Endodermal cell (in vitro differentiated cells): Measurements from ENCODE around the gene PARD3B. TPM values are rescaled to one million over a fixed set of nuclear protein-coding genes. Genes with fewer than 3 reads are reported as not detected.

ENCODE experiments used
- DNase-seq: peaks from one replicate; pipeline ENCODE4 v3.0.0-alpha.2; 2017
- H3K27ac ChIP-seq: 2 replicates; pipeline ENCODE4 v1.5.1; 2013; ENCODE audit warnings: mild to moderate bottlenecking, low read depth, low read length, moderate library complexity
- H3K27me3 ChIP-seq: 2 replicates; pipeline ENCODE4 v1.6.1; 2013; ENCODE audit warnings: mild to moderate bottlenecking, low read length, moderate library complexity; ENCODE audit not compliant: insufficient read depth, control insufficient read depth, poor library complexity, severe bottlenecking
- H3K36me3 ChIP-seq: 2 replicates; pipeline ENCODE4 v1.7.0; 2013; ENCODE audit warnings: mild to moderate bottlenecking, low read length, moderate library complexity; ENCODE audit not compliant: control insufficient read depth, insufficient read depth
- H3K4me1 ChIP-seq: one replicate; pipeline ENCODE4 v1.7.0; 2013; ENCODE audit warnings: low read length; ENCODE audit not compliant: control insufficient read depth, insufficient read depth
- H3K4me3 ChIP-seq: 2 replicates; pipeline ENCODE4 v1.5.1; 2013; ENCODE audit warnings: mild to moderate bottlenecking, low read length, moderate library complexity
- H3K9ac ChIP-seq: 2 replicates; pipeline ENCODE4 v1.6.1; 2013; ENCODE audit warnings: mild to moderate bottlenecking, low read length, moderate library complexity; ENCODE audit not compliant: poor library complexity, severe bottlenecking; ENCODE audit errors: extremely low read depth
- H3K9me3 ChIP-seq: 2 replicates; pipeline ENCODE4 v1.6.1; 2013; ENCODE audit warnings: mild to moderate bottlenecking, low read length, moderate library complexity; ENCODE audit not compliant: control insufficient read depth
- H3K27ac Mint-ChIP-seq: 2 replicates; pipeline ENCODE4 v1.8.0; 2020; ENCODE audit warnings: mixed read lengths
- H3K27me3 Mint-ChIP-seq: 2 replicates; pipeline ENCODE4 v1.8.0; 2021; ENCODE audit warnings: mild to moderate bottlenecking, mixed read lengths; ENCODE audit not compliant: insufficient read depth
- H3K36me3 Mint-ChIP-seq: 2 replicates; pipeline ENCODE4 v1.8.0; 2020; ENCODE audit warnings: low read depth, mixed read lengths
- H3K4me1 Mint-ChIP-seq: 2 replicates; pipeline ENCODE4 v1.8.0; 2020; ENCODE audit warnings: mixed read lengths
- H3K4me3 Mint-ChIP-seq: 2 replicates; pipeline ENCODE4 v1.8.0; 2020; ENCODE audit warnings: mild to moderate bottlenecking, moderate library complexity, mixed read lengths
- H3K9me3 Mint-ChIP-seq: 2 replicates; pipeline ENCODE4 v1.8.0; 2020; ENCODE audit warnings: mild to moderate bottlenecking, mixed read lengths
- WGBS, 2 experiments: methylation state at CpG; one replicate each; pipeline versions ENCODE4 v1.1.5 to v1.1.7; 2013; ENCODE audit warnings: missing lambda C conversion rate in 2 of 2, mixed read lengths in 1 of 2; ENCODE audit not compliant: insufficient coverage in 1 of 2, insufficient read length in 1 of 2; 5-methylcytosine and 5-hydroxymethylcytosine counted together
- total RNA-seq, 2 donors: library from RNA; stranded (reverse); fragmentation: NEBNext Ultra II Directional in 1 of 2; extraction: Animal tissue kit (Norgen Biotek cat#: 25700) in 1 of 2; gene quantifications; 2 replicates in 1 of 2; 3 replicates in 1 of 2; pipeline ENCODE4 v1.2.1, GENCODE V29; 2021
- TF ChIP-seq, protein P1 (sequence below): fragments of 200-600 bp; sonication (generic); conservative IDR thresholded peaks from 2 replicates; pipeline ENCODE4 v1.5.0; 2021; ENCODE audit warnings: antibody characterized with exemption, mild to moderate bottlenecking

The PARD3B gene
- total RNA-seq, 2 donors from 2014 or later = 2.5 to 5.6 TPM

DNA sequence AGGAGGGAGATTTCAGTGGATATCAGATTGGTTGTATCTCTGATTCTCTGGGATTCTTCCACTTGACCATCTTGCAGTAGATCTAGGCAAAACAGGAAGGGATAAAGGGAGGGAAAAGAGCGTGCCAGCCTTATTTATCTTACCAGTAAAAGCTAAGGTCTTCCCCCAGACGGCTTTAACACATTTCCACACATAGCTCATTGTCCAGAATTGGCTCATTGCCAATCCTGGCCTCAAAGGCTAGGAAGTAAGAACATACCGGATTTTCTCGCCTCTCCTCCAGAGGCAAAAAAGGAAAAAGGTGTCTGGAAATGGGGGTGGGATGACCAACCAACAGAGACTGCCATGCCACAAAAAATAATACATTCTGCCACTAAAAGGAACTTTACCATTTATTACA, 725.4 kb downstream of the PARD3B start:
- peaks cover 26% of the 10 kb centered on the region for H3K4me1 Mint-ChIP-seq
- no peak overlapping the region for H3K4me3 Mint-ChIP-seq

DNA sequence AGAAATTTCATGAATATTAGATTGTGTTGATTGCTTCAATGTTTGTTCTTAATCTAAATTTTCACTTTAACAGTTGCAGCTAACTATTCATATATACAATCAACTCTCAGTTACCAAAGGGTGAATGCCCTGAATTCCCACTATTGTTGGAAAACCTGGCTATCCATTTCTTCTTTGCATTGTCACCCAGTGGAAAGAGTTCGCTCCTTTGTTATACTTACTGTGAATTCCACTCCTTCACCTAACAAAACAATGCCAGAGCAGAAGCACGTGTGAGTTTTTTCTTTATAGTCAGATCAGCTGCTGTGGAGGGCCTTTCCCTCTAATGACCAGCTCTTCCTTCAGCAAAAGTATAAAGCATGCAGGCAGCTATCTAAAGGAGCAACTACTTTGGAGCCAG, 727.9 kb downstream of the PARD3B start:
- Mint-ChIP-seq H3K4me3 (no peak overlapping the region), H3K4me1 (peaks cover 27% of the 10 kb centered on the region), H3K36me3 (no peaks in the 10 kb centered on the region), H3K9me3 (no peaks in the 10 kb centered on the region), H3K27ac (peak overlapping the region; percentile 26), H3K27me3 (no peaks in the 10 kb centered on the region)
- no peak for DNase-seq
- H3K27me3 ChIP-seq = no peaks in the 10 kb centered on the region
- H3K9ac ChIP-seq = no peak overlapping the region
- TF ChIP-seq, protein P1, sequence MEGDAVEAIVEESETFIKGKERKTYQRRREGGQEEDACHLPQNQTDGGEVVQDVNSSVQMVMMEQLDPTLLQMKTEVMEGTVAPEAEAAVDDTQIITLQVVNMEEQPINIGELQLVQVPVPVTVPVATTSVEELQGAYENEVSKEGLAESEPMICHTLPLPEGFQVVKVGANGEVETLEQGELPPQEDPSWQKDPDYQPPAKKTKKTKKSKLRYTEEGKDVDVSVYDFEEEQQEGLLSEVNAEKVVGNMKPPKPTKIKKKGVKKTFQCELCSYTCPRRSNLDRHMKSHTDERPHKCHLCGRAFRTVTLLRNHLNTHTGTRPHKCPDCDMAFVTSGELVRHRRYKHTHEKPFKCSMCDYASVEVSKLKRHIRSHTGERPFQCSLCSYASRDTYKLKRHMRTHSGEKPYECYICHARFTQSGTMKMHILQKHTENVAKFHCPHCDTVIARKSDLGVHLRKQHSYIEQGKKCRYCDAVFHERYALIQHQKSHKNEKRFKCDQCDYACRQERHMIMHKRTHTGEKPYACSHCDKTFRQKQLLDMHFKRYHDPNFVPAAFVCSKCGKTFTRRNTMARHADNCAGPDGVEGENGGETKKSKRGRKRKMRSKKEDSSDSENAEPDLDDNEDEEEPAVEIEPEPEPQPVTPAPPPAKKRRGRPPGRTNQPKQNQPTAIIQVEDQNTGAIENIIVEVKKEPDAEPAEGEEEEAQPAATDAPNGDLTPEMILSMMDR = no peak
- no peak overlapping the region for H3K4me3 ChIP-seq
- H3K4me1 ChIP-seq = peaks cover 6% of the 10 kb centered on the region
- WGBS, 2 experiments = 41 to 51% methylated on average over 2 of the region's 2 CpGs
- no peak overlapping the region for H3K27ac ChIP-seq
- H3K9me3 ChIP-seq = no peaks in the 10 kb centered on the region
- H3K36me3 ChIP-seq = no peaks in the 10 kb centered on the region

More for the DNA sequence above, 725.4 kb downstream of the PARD3B start:
- Histone ChIP-seq H3K27me3 (no peaks in the 10 kb centered on the region), H3K9me3 (no peaks in the 10 kb centered on the region), H3K4me3 (no peak overlapping the region), H3K9ac (no peak overlapping the region), H3K36me3 (no peaks in the 10 kb centered on the region), H3K27ac (no peak overlapping the region), H3K4me1 (no peaks in the 10 kb centered on the region)
- 90% methylated on average over 4 of the region's 4 CpGs; no CpG with 5 or more reads in 1 of the 2 experiments for WGBS, 2 experiments
- no peaks in the 10 kb centered on the region for H3K9me3 Mint-ChIP-seq
- H3K27me3 Mint-ChIP-seq = no peaks in the 10 kb centered on the region
- H3K36me3 Mint-ChIP-seq = no peaks in the 10 kb centered on the region
- TF ChIP-seq, protein P1 = no peak
- DNase-seq = no peak
- no peak overlapping the region for H3K27ac Mint-ChIP-seq

DNA sequence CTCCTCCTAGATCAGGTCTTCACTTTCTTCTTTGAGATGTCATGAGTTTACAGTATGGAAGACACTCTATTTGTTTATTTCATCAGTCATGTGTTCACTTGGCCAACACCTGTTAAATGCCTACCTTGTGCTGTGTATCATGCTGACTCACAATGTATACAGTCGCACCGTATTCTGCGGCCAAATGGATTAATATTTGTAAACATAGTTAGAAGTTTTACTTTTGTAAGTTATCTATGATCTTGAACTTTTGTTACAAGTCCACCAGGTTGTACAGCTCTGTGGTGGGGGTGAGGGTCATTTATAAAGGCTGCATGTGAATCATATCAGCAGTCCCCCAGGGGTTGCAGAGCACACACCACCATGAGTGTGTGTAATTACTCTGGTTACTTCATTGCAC, 728.4 kb downstream of the PARD3B start:
- WGBS, 2 experiments = 94 to 100% methylated on average over 3 of the region's 3 CpGs
- TF ChIP-seq, protein P1 = no peak
- H3K9me3 Mint-ChIP-seq = no peaks in the 10 kb centered on the region
- no peak overlapping the region for H3K4me3 Mint-ChIP-seq
- H3K4me3 ChIP-seq = no peak overlapping the region
- H3K36me3 ChIP-seq = no peaks in the 10 kb centered on the region
- H3K36me3 Mint-ChIP-seq = no peaks in the 10 kb centered on the region
- no peak overlapping the region for H3K27ac ChIP-seq
- H3K27me3 ChIP-seq = no peaks in the 10 kb centered on the region
- H3K9ac ChIP-seq = no peak overlapping the region
- no peak overlapping the region for H3K27ac Mint-ChIP-seq
- DNase-seq = no peak
- H3K4me1 Mint-ChIP-seq = peaks cover 27% of the 10 kb centered on the region
- H3K9me3 ChIP-seq = no peaks in the 10 kb centered on the region
- H3K4me1 ChIP-seq = peaks cover 6% of the 10 kb centered on the region
- H3K27me3 Mint-ChIP-seq = no peaks in the 10 kb centered on the region
